HL-60 (cell line): ENCODE results near the gene CNTN5.

Experiments
- DNase-seq, 2 experiments: peaks; one replicate each; pipeline ENCODE4 v3.0.0-alpha.2; 2010 to 2020; ENCODE audit warnings: low read depth in 1 of 2, low spot score in 1 of 2
- H3K27ac ChIP-seq: fragments of 250-450 bp; sonication (Bioruptor Pico); replicated peaks from 2 replicates; pipeline ENCODE4 v1.5.1; 2020; ENCODE audit warnings: mild to moderate bottlenecking, moderate library complexity
- H3K27me3 ChIP-seq: fragments of 250-450 bp; sonication (Bioruptor Pico); 2 replicates; pipeline ENCODE4 v1.5.1; 2021; ENCODE audit warnings: mild to moderate bottlenecking, moderate library complexity; ENCODE audit not compliant: insufficient read depth, poor library complexity, severe bottlenecking
- H3K4me3 ChIP-seq: replicated peaks from 2 replicates; pipeline ENCODE4 v1.5.1; 2011; ENCODE audit warnings: mild to moderate bottlenecking, control low read depth, low read length; ENCODE audit not compliant: insufficient read depth
- GABPA ChIP-seq: IDR thresholded peaks from 2 replicates; pipeline ENCODE4 v1.6.1; 2012; ENCODE audit warnings: low read depth
- POLR2AphosphoS5 ChIP-seq: IDR thresholded peaks from 2 replicates; pipeline ENCODE4 v1.6.1; 2012; ENCODE audit warnings: low read depth
- REST ChIP-seq: IDR thresholded peaks from 2 replicates; pipeline ENCODE4 v1.6.1; 2012; ENCODE audit warnings: low read depth; ENCODE audit not compliant: insufficient replicate concordance
- SPI1 ChIP-seq: IDR thresholded peaks from 2 replicates; pipeline ENCODE4 v1.6.1; 2012; ENCODE audit warnings: low read depth, mild to moderate bottlenecking, borderline replicate concordance
- TF ChIP-seq, protein P1 (sequence below): IDR thresholded peaks from one replicate; pipeline ENCODE4 v1.5.1; 2011; ENCODE audit warnings: low read length, control low read depth, inconsistent platforms; ENCODE audit not compliant: insufficient read depth

CNTN5 gene

DNA sequence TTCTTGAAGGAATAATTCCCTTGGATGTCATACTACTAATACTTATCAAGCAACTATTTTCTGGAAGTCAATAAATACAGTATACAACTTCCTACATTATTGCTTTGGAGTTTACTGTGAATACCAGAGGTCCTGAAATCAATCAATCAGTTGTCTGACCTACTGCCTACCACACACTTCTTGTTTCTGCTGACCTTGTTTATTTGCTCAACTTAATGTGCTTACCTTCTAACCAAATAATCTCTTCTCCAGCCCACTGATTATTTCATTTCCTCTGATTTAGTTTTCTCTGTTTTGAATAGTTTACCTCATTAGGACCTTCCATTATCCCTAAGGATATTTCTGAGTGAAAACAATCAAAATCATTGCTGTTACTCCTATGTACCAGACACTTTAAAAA, 1142.7 kb downstream of the CNTN5 start:
- TF ChIP-seq GABPA (no peak), POLR2AphosphoS5 (no peak), SPI1 (no peak), REST (no peak)
- TF ChIP-seq, protein P1, sequence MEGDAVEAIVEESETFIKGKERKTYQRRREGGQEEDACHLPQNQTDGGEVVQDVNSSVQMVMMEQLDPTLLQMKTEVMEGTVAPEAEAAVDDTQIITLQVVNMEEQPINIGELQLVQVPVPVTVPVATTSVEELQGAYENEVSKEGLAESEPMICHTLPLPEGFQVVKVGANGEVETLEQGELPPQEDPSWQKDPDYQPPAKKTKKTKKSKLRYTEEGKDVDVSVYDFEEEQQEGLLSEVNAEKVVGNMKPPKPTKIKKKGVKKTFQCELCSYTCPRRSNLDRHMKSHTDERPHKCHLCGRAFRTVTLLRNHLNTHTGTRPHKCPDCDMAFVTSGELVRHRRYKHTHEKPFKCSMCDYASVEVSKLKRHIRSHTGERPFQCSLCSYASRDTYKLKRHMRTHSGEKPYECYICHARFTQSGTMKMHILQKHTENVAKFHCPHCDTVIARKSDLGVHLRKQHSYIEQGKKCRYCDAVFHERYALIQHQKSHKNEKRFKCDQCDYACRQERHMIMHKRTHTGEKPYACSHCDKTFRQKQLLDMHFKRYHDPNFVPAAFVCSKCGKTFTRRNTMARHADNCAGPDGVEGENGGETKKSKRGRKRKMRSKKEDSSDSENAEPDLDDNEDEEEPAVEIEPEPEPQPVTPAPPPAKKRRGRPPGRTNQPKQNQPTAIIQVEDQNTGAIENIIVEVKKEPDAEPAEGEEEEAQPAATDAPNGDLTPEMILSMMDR = no peak
- no peak for DNase-seq
- no peak overlapping the region for H3K4me3 ChIP-seq
- no peaks in the 10 kb centered on the region for H3K27me3 ChIP-seq
- no peak overlapping the region for H3K27ac ChIP-seq

- H3K27me3 ChIP-seq = no peaks in the 10 kb centered on the region
- no peak for DNase-seq
- no peak overlapping the region for H3K4me3 ChIP-seq
- TF ChIP-seq, protein P1 = no peak
- TF ChIP-seq SPI1 (no peak), GABPA (no peak), POLR2AphosphoS5 (no peak), REST (no peak)
- no peak overlapping the region for H3K27ac ChIP-seq
Measured at GRCh38 chr11:100174881-100175280, 1154.1 kb downstream of the CNTN5 start.

DNA sequence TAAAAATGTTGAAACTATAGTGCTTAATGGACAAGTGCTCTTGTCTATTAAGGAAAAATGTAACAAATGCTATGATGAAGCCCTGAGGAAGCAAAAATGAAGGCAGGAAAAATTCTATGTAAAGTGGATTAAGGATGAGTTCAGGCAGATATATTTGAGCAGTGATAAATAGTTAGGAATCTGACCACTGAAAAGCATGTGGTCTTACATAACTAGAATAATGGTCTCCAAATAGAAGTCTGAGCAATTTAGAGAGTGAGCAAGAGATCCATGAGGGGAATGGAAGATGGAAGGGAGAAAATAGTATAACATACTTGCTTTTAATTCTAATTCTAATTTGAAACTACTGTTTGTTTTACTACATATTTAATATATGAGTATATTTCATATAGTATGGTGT, 1155.7 kb downstream of the CNTN5 start:
- H3K27me3 ChIP-seq = no peaks in the 10 kb centered on the region
- H3K27ac ChIP-seq = no peak overlapping the region
- TF ChIP-seq SPI1 = no peak
- no peak for TF ChIP-seq GABPA
- no peak for TF ChIP-seq REST
- TF ChIP-seq, protein P1 = no peak
- TF ChIP-seq POLR2AphosphoS5 = no peak
- no peak for DNase-seq
- no peak overlapping the region for H3K4me3 ChIP-seq
